GM18909 (cell line): Measurements from ENCODE around the gene POLA1.

Source experiments
- ATAC-seq: cut with Tn5 transposase; IDR thresholded peaks from one replicate; pipeline ENCODE4 v1.9.1; 2021; ENCODE audit warnings: mild to moderate bottlenecking; ENCODE audit not compliant: unreplicated experiment, poor library complexity

Gene POLA1

GRCh38 chrX:24961809-24962208 lies 268.1 kb downstream of the POLA1 start:
- ATAC-seq = no peak

- ATAC-seq = no peak
These were observed 270.1 kb downstream of the POLA1 start for GRCh38 chrX:24963823-24964222.

- ATAC-seq = no peak
These were observed 271.7 kb downstream of the POLA1 start for GRCh38 chrX:24965372-24965771.

- ATAC-seq = no peak
These were observed 276.1 kb downstream of the POLA1 start for GRCh38 chrX:24969812-24970211.

- ATAC-seq = no peak
These were observed 285.4 kb downstream of the POLA1 start for GRCh38 chrX:24979081-24979480.

GRCh38 chrX:24981030-24981429 lies 287.3 kb downstream of the POLA1 start:
- ATAC-seq = no peak

GRCh38 chrX:24982306-24982965 lies 288.7 kb downstream of the POLA1 start:
- no peak for ATAC-seq

- no peak for ATAC-seq
These were observed 290.2 kb downstream of the POLA1 start for GRCh38 chrX:24983931-24984330.

GRCh38 chrX:24985120-24985519 lies 291.4 kb downstream of the POLA1 start:
- ATAC-seq = no peak

GRCh38 chrX:24987731-24988130 lies 294.0 kb downstream of the POLA1 start:
- ATAC-seq = no peak

- ATAC-seq = no peak
These were observed 294.6 kb downstream of the POLA1 start for GRCh38 chrX:24988314-24988713.

GRCh38 chrX:24990535-24990934 lies 296.8 kb downstream of the POLA1 start:
- no peak for ATAC-seq

- ATAC-seq = no peak
These were observed 300.2 kb downstream of the POLA1 start for GRCh38 chrX:24993879-24994278.

- ATAC-seq = no peak
These were observed 302.5 kb downstream of the POLA1 start for GRCh38 chrX:24996096-24996709.

GRCh38 chrX:24999511-24999910 lies 305.8 kb downstream of the POLA1 start:
- ATAC-seq = no peak

GRCh38 chrX:25001808-25002660 lies 308.3 kb downstream of the POLA1 start:
- ATAC-seq = no peak

- no peak for ATAC-seq
These were observed 308.9 kb downstream of the POLA1 start for GRCh38 chrX:25002661-25003020.

- no peak for ATAC-seq
These were observed 309.5 kb downstream of the POLA1 start for GRCh38 chrX:25003066-25003849.

GRCh38 chrX:25004040-25004439 lies 310.3 kb downstream of the POLA1 start:
- ATAC-seq = no peak

- no peak for ATAC-seq
These were observed 310.8 kb downstream of the POLA1 start for GRCh38 chrX:25004485-25005032.
